ENCODE results near the gene NCOA6.

- TF ChIP-seq CTCF (IDR thresholded peaks at IDR 0.05): no peak
- no peak for TF ChIP-seq POLR2A (IDR thresholded peaks at IDR 0.05)
- TF ChIP-seq EP300 (IDR thresholded peaks at IDR 0.05; ENCODE audit: low read depth): no peak
These were observed 122.4 kb downstream of the NCOA6 start for GRCh38 chr20:34703061-34703423.

Data from transverse colon (tissue), 3 donors.